Erythroblast (primary cell): ENCODE data around the gene NRL.

ENCODE experiments used
- GATA1 ChIP-seq: IDR thresholded peaks from 2 replicates; pipeline ENCODE4 v1.6.1; 2011; ENCODE audit warnings: low read depth, mild to moderate bottlenecking, control low read depth, low read length, moderate library complexity
- POLR2A ChIP-seq: IDR thresholded peaks from 2 replicates; pipeline ENCODE4 v1.6.1; 2011; ENCODE audit warnings: mild to moderate bottlenecking, low read length

GRCh38 chr14:24121210-24121609 is 6.5 kb upstream of the NRL start:
- TF ChIP-seq POLR2A = no peak
- no peak for TF ChIP-seq GATA1
